ENCODE data around the gene TINAGL1. TPM values are rescaled to one million over a fixed set of nuclear protein-coding genes. Genes with fewer than 3 reads are reported as not detected.

The TINAGL1 gene
- total and polyA plus RNA-seq, 10 of the 15 experiments (the other 5 are each of a cell fraction or from before 2014, with no cell fraction given): 0.20 to 0.49 (median 0.23) TPM; not detected in 7

DNA sequence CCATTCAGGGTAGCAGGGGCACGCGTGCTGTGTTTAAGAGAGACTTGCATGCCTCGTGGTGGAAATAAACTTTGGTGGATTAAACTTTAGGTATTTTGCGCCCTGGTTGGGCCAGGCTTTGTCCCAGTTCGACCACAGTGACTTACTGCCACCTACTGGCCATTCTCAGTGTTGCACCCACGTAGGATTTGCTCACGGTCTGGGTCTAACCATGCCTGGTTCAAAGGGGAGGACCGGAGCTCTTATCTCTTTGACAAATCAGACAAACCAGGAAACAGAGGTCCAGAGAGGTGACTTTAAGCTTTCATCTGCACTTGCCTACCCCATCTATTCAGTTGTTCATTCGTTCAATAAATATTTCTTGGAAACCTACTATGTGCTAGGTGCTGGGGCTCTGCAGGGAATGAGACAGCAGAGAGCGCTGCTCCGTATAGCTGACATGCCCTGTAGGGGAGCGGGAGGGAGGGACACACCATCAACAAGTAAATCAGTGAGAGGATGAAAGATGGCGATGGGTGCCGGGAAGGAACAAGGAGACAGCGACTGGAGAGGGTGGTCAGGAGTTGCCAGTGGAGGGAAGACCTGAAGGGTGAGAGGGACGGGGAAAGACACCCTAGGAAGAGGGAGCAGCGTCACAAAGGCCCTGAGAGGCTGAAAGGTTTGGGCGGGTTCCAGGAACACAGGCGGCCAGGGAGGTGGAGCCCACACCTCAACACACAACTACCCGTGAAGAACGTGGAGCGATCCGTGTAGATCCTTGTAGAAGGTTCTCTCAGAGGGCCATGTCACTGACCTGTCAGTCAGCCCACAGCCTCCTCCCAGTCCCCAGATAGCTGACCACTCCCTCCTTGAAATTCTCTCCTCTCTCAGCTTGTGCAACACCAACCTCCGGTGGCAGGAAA, 27.2 kb upstream of the TINAGL1 start (continued):
- TF ChIP-seq, protein P1, sequence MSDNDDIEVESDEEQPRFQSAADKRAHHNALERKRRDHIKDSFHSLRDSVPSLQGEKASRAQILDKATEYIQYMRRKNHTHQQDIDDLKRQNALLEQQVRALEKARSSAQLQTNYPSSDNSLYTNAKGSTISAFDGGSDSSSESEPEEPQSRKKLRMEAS (IDR thresholded peaks at IDR 0.05; ENCODE audit: low read depth, low read length): peak; percentile 23; the same call in 1 of the 2 replicates
- TF ChIP-seq PKNOX1 (IDR thresholded peaks at IDR 0.05) (peak; percentile 91), DPF2 (IDR thresholded peaks at IDR 0.05) (peak; percentile 90), MTA2 (IDR thresholded peaks at IDR 0.05; ENCODE audit: low read depth) (0 out of 2 replicates have a peak, but pooled peaks have one; percentile 11), ATF7 (IDR thresholded peaks at IDR 0.05; ENCODE audit: low read depth) (peak; percentile 90), EP300 (IDR thresholded peaks at IDR 0.05; ENCODE audit: borderline replicate concordance in 1 of 2, control insufficient read depth in 1 of 2, low read depth in 2 of 2, low read length in 2 of 2) (no peak), SMARCA5 (IDR thresholded peaks at IDR 0.05) (peak; percentile 64; the same call in 1 of the 2 replicates), CHD1 (IDR thresholded peaks at IDR 0.05; ENCODE audit: low read depth, low read length) (peak; percentile 84; the same call in 1 of the 2 replicates), SREBF2 (IDR thresholded peaks at IDR 0.05; ENCODE audit: low read length) (no peak), KLF5 (IDR thresholded peaks at IDR 0.05; ENCODE audit: partially characterized antibody) (peak; percentile 73), BHLHE40 (IDR thresholded peaks at IDR 0.05; ENCODE audit: borderline replicate concordance in 1 of 2, low read depth in 2 of 2, low read length in 1 of 2) (peak; percentile 51 to 64; a peak in 3 of 4 replicates), USF1 (IDR thresholded peaks at IDR 0.05; ENCODE audit: borderline replicate concordance, extremely low read length, insufficient read depth, low read depth, low read length) (no peak), STAT3 (IDR thresholded peaks at IDR 0.05; ENCODE audit: low read depth, low read length) (0 out of 2 replicates have a peak, but pooled peaks have one; percentile 48), FOXK2 (IDR thresholded peaks at IDR 0.05) (peak; percentile 81), SREBF1 (IDR thresholded peaks at IDR 0.05; ENCODE audit: low read length) (no peak), NRF1 (conservative IDR thresholded peaks at IDR 0.05; ENCODE audit: low read depth, low read length) (no peak), IKZF2 (IDR thresholded peaks at IDR 0.05) (0 out of 4 replicates have a peak, but pooled peaks of 1 of the 2 experiments have one; percentile 8), RAD21 (IDR thresholded peaks at IDR 0.05; ENCODE audit: insufficient read depth, low read depth, low read length) (peak; percentile 87), TCF12 (IDR thresholded peaks at IDR 0.05; ENCODE audit: low read depth, low read length) (no peak)
- TF ChIP-seq, protein P2, sequence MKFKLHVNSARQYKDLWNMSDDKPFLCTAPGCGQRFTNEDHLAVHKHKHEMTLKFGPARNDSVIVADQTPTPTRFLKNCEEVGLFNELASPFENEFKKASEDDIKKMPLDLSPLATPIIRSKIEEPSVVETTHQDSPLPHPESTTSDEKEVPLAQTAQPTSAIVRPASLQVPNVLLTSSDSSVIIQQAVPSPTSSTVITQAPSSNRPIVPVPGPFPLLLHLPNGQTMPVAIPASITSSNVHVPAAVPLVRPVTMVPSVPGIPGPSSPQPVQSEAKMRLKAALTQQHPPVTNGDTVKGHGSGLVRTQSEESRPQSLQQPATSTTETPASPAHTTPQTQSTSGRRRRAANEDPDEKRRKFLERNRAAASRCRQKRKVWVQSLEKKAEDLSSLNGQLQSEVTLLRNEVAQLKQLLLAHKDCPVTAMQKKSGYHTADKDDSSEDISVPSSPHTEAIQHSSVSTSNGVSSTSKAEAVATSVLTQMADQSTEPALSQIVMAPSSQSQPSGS (IDR thresholded peaks at IDR 0.05; ENCODE audit: low read length): no peak
- TF ChIP-seq, protein P3, sequence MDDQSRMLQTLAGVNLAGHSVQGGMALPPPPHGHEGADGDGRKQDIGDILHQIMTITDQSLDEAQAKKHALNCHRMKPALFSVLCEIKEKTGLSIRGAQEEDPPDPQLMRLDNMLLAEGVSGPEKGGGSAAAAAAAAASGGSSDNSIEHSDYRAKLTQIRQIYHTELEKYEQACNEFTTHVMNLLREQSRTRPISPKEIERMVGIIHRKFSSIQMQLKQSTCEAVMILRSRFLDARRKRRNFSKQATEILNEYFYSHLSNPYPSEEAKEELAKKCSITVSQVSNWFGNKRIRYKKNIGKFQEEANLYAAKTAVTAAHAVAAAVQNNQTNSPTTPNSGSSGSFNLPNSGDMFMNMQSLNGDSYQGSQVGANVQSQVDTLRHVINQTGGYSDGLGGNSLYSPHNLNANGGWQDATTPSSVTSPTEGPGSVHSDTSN (IDR thresholded peaks at IDR 0.05; ENCODE audit: insufficient replicate concordance, low read depth, low read length): peak; percentile 77
- TF ChIP-seq, protein P4, sequence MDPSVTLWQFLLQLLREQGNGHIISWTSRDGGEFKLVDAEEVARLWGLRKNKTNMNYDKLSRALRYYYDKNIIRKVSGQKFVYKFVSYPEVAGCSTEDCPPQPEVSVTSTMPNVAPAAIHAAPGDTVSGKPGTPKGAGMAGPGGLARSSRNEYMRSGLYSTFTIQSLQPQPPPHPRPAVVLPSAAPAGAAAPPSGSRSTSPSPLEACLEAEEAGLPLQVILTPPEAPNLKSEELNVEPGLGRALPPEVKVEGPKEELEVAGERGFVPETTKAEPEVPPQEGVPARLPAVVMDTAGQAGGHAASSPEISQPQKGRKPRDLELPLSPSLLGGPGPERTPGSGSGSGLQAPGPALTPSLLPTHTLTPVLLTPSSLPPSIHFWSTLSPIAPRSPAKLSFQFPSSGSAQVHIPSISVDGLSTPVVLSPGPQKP (IDR thresholded peaks at IDR 0.05; ENCODE audit: low read depth, low read length): no peak

All from GM12878 (cell line).